Trophoblast cell (in vitro differentiated cells and primary cell): ENCODE results near the gene ADRA2A.
A peak's percentile ranks its signal among the peaks of the same experiment; 100 is the strongest.

ENCODE experiments used
- DNase-seq, 2 donors: peaks; one replicate each; pipeline ENCODE4 v3.0.0-alpha.2; 2016
- H2AFZ ChIP-seq: 2 replicates; pipeline ENCODE4 v1.6.1; 2013; ENCODE audit warnings: low read length, moderate library complexity, mild to moderate bottlenecking; ENCODE audit not compliant: insufficient read depth, poor library complexity
- H2AK5ac ChIP-seq: 2 replicates; pipeline ENCODE4 v1.6.1; 2013; ENCODE audit warnings: mild to moderate bottlenecking, low read length
- H2BK120ac ChIP-seq: 2 replicates; pipeline ENCODE4 v1.6.1; 2013; ENCODE audit warnings: low read length, mild to moderate bottlenecking, moderate library complexity; ENCODE audit not compliant: insufficient read depth, poor library complexity
- H2BK12ac ChIP-seq: 2 replicates; pipeline ENCODE4 v1.6.1; 2013; ENCODE audit warnings: mild to moderate bottlenecking, low read length, moderate library complexity
- H2BK5ac ChIP-seq: 2 replicates; pipeline ENCODE4 v1.6.1; 2013; ENCODE audit warnings: low read length, low read depth, moderate library complexity, mild to moderate bottlenecking; ENCODE audit not compliant: poor library complexity
- H3K14ac ChIP-seq: 2 replicates; pipeline ENCODE4 v1.6.1; 2013; ENCODE audit warnings: mild to moderate bottlenecking, low read length
- H3K18ac ChIP-seq: 2 replicates; pipeline ENCODE4 v1.6.1; 2013; ENCODE audit warnings: mild to moderate bottlenecking, low read length
- H3K23ac ChIP-seq: 2 replicates; pipeline ENCODE4 v1.6.1; 2013; ENCODE audit warnings: low read length
- H3K27ac ChIP-seq: 2 replicates; pipeline ENCODE4 v1.5.1; 2013; ENCODE audit warnings: low read depth, mild to moderate bottlenecking, inconsistent platforms, low read length, moderate library complexity
- H3K27me3 ChIP-seq: 2 replicates; pipeline ENCODE4 v1.6.1; 2013; ENCODE audit warnings: inconsistent platforms, mild to moderate bottlenecking, low read length, moderate library complexity; ENCODE audit not compliant: insufficient read depth
- H3K36me3 ChIP-seq, 2 experiments: 1 replicate in 1 of 2; 2 replicates in 1 of 2; pipeline ENCODE4 v1.6.1; 2013; ENCODE audit warnings: low read length in 2 of 2, mild to moderate bottlenecking in 2 of 2, moderate library complexity in 1 of 2; ENCODE audit not compliant: insufficient read depth in 2 of 2, control insufficient read depth in 1 of 2
- H3K4ac ChIP-seq: 2 replicates; pipeline ENCODE4 v1.6.1; 2013; ENCODE audit warnings: low read depth, mild to moderate bottlenecking, low read length, moderate library complexity
- H3K4me1 ChIP-seq, 2 experiments: 1 replicate in 1 of 2; 2 replicates in 1 of 2; pipeline ENCODE4 v1.6.1; 2013; ENCODE audit warnings: low read length in 2 of 2, mild to moderate bottlenecking in 2 of 2, moderate library complexity in 1 of 2; ENCODE audit not compliant: insufficient read depth in 2 of 2, control insufficient read depth in 1 of 2
- H3K4me2 ChIP-seq: 2 replicates; pipeline ENCODE4 v1.6.1; 2013; ENCODE audit warnings: inconsistent platforms, mild to moderate bottlenecking, low read length, moderate library complexity
- H3K4me3 ChIP-seq: 2 replicates; pipeline ENCODE4 v1.5.1; 2013; ENCODE audit warnings: mild to moderate bottlenecking, low read depth, low read length, inconsistent platforms
- H3K79me1 ChIP-seq: one replicate; pipeline ENCODE4 v1.6.1; 2013; ENCODE audit warnings: low read length
- H3K79me2 ChIP-seq: 2 replicates; pipeline ENCODE4 v1.6.1; 2013; ENCODE audit warnings: low read length, mild to moderate bottlenecking; ENCODE audit not compliant: control insufficient read depth, insufficient read depth, poor library complexity
- H3K9ac ChIP-seq: 2 replicates; pipeline ENCODE4 v1.6.1; 2013; ENCODE audit warnings: mild to moderate bottlenecking, low read length
- H3K9me3 ChIP-seq: 2 replicates; pipeline ENCODE4 v1.6.1; 2013; ENCODE audit warnings: low read depth, mild to moderate bottlenecking, control low read depth, inconsistent platforms, low read length; ENCODE audit not compliant: insufficient read depth
- H4K12ac ChIP-seq: 2 replicates; pipeline ENCODE4 v1.6.1; 2013; ENCODE audit warnings: low read depth, mild to moderate bottlenecking, low read length, moderate library complexity
- H4K8ac ChIP-seq: 2 replicates; pipeline ENCODE4 v1.6.1; 2013; ENCODE audit warnings: low read depth, mild to moderate bottlenecking, low read length, moderate library complexity
- H4K91ac ChIP-seq: one replicate; pipeline ENCODE4 v1.6.1; 2013; ENCODE audit warnings: low read depth, mild to moderate bottlenecking, low read length, moderate library complexity
- WGBS: extraction: QIAGEN DNeasy Blood & Tissue Kit; methylation state at CpG from one replicate; pipeline ENCODE4 v1.1.7; 2013; ENCODE audit warnings: missing lambda C conversion rate; ENCODE audit not compliant: insufficient read length, insufficient coverage; ENCODE audit errors: extremely low coverage; 5-methylcytosine and 5-hydroxymethylcytosine counted together

Gene ADRA2A

DNA sequence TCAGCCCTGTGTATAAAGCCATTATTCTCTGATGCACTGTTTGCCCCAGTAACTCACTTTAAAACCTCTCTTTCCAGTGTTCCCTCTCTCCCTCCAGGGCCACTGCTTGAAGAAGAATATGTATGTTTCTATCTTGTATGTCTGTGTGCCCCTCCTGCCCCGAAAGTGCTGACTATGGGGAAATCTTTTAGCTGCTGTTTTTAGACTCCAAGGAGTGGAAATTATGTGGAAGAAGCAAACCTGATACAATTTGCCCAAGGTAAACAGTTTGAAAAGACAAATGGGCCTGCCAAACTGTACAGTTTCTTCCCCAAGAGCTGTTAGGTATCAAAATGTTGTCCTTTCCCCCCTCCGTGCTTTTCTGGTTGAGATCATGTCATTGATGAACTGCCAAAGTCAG is 3.4 kb downstream of the ADRA2A start:
- H3K4me3 ChIP-seq: no peak overlapping the region
- H4K12ac ChIP-seq: no peak overlapping the region
- no peak overlapping the region for H2BK5ac ChIP-seq
- no peak overlapping the region for H3K14ac ChIP-seq
- H4K8ac ChIP-seq: no peak overlapping the region
- DNase-seq: no peak
- no peak overlapping the region for H3K4ac ChIP-seq
- peaks cover 24% of the 10 kb centered on the region for H3K27me3 ChIP-seq
- no peaks in the 10 kb centered on the region for H3K36me3 ChIP-seq
- no peaks in the 10 kb centered on the region for H3K79me2 ChIP-seq
- peaks cover 5 to 8% of the 10 kb centered on the region in 2 experiments for H3K4me1 ChIP-seq
- H2AK5ac ChIP-seq: no peak overlapping the region
- H3K4me2 ChIP-seq: no peak overlapping the region
- H3K9ac ChIP-seq: no peak overlapping the region
- H4K91ac ChIP-seq: no peak overlapping the region
- no peaks in the 10 kb centered on the region for H3K79me1 ChIP-seq
- no peak overlapping the region for H2BK12ac ChIP-seq
- no peak overlapping the region for H3K18ac ChIP-seq
- no peak overlapping the region for H3K27ac ChIP-seq
- no CpG with 5 or more reads among the region's 2 CpGs for WGBS
- no peak overlapping the region for H2BK120ac ChIP-seq
- peaks cover 13% of the 10 kb centered on the region for H3K9me3 ChIP-seq
- no peak overlapping the region for H3K23ac ChIP-seq
- H2AFZ ChIP-seq: no peak overlapping the region

DNA sequence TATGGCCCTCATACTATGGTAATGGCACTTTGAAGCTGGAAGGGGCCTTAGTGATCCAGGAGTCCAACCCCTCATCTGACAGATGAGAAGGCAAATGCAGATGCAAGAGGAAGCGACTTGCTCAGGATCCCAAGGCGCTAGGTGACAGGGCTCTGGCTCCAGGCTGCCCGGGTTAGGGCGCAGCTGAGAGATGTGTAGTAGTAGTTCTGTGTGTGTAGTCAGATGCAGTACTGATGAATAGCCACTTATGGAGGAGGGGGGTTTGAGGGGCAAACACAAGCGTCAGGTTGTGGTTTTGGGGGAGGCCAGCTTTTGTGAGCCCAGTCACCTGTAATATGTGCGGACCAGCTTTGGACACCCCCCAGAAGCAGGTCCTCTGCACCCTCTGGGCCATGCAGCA is 4.8 kb downstream of the ADRA2A start:
- no peak overlapping the region for H4K8ac ChIP-seq
- no peaks in the 10 kb centered on the region for H3K36me3 ChIP-seq
- H2AK5ac ChIP-seq: no peak overlapping the region
- H3K27me3 ChIP-seq: peaks cover 24% of the 10 kb centered on the region
- no peak overlapping the region for H3K14ac ChIP-seq
- H2AFZ ChIP-seq: no peak overlapping the region
- no peak overlapping the region for H3K23ac ChIP-seq
- H2BK120ac ChIP-seq: no peak overlapping the region
- no peak overlapping the region for H3K9ac ChIP-seq
- peaks cover 13% of the 10 kb centered on the region for H3K9me3 ChIP-seq
- H3K4me3 ChIP-seq: no peak overlapping the region
- H4K91ac ChIP-seq: no peak overlapping the region
- no peaks in the 10 kb centered on the region for H3K79me1 ChIP-seq
- no peak overlapping the region for H2BK12ac ChIP-seq
- no peak overlapping the region for H3K4ac ChIP-seq
- WGBS: no CpG with 5 or more reads among the region's 6 CpGs
- H2BK5ac ChIP-seq: no peak overlapping the region
- no peak overlapping the region for H3K18ac ChIP-seq
- H4K12ac ChIP-seq: no peak overlapping the region
- no peaks in the 10 kb centered on the region for H3K79me2 ChIP-seq
- no peak for DNase-seq
- H3K4me1 ChIP-seq: peaks cover 5 to 6% of the 10 kb centered on the region in 2 experiments
- no peak overlapping the region for H3K27ac ChIP-seq
- H3K4me2 ChIP-seq: no peak overlapping the region

GRCh38 chr10:111082102-111082975 is 5.5 kb downstream of the ADRA2A start:
- Histone ChIP-seq H4K8ac (no peak overlapping the region), H2AK5ac (no peak overlapping the region), H3K18ac (no peak overlapping the region), H3K9ac (no peak overlapping the region), H3K27ac (no peak overlapping the region), H2BK12ac (no peak overlapping the region), H4K91ac (no peak overlapping the region), H2BK120ac (no peak overlapping the region), H3K9me3 (peaks cover 13% of the 10 kb centered on the region), H3K14ac (no peak overlapping the region), H4K12ac (no peak overlapping the region), H3K79me2 (no peaks in the 10 kb centered on the region), H3K4ac (no peak overlapping the region), H3K4me1 (no peaks in the 10 kb centered on the region), H2AFZ (no peak overlapping the region), H2BK5ac (no peak overlapping the region), H3K79me1 (no peaks in the 10 kb centered on the region), H3K36me3 (no peaks in the 10 kb centered on the region), H3K23ac (no peak overlapping the region), H3K4me3 (no peak overlapping the region), H3K27me3 (peaks cover 17% of the 10 kb centered on the region), H3K4me2 (no peak overlapping the region)
- DNase-seq: no peak
- WGBS: no CpG with 5 or more reads among the region's 12 CpGs

- Histone ChIP-seq H3K18ac (no peak overlapping the region), H2AFZ (no peak overlapping the region), H3K79me1 (no peaks in the 10 kb centered on the region), H2BK5ac (no peak overlapping the region), H3K4me2 (no peak overlapping the region), H3K27ac (no peak overlapping the region), H3K36me3 (no peaks in the 10 kb centered on the region), H4K8ac (no peak overlapping the region), H3K23ac (no peak overlapping the region), H2AK5ac (no peak overlapping the region), H3K14ac (no peak overlapping the region), H3K9me3 (peaks cover 6% of the 10 kb centered on the region), H3K9ac (no peak overlapping the region), H4K91ac (no peak overlapping the region), H2BK120ac (no peak overlapping the region), H4K12ac (no peak overlapping the region), H3K4me3 (peak overlapping the region; percentile 33), H3K4me1 (no peaks in the 10 kb centered on the region), H3K79me2 (no peaks in the 10 kb centered on the region), H2BK12ac (no peak overlapping the region), H3K4ac (no peak overlapping the region), H3K27me3 (peaks cover 5% of the 10 kb centered on the region)
- no peak for DNase-seq
- no CpG with 5 or more reads among the region's 10 CpGs for WGBS
These were observed 6.6 kb downstream of the ADRA2A start for GRCh38 chr10:111083222-111084095.
